SK-N-SH treated with all-trans-retinoic acid at 6 μM for 48 hours (cell line): ENCODE data around the gene SEZ6L.

Experiments
- CSDC2 ChIP-seq: fragments of 250-450 bp; sonication (Bioruptor Pico); IDR thresholded peaks from 2 replicates; pipeline ENCODE4 v1.5.0; 2020; ENCODE audit warnings: mild to moderate bottlenecking, moderate library complexity
- SNAI2 ChIP-seq: fragments of 250-450 bp; sonication (Bioruptor Pico); IDR thresholded peaks from 2 replicates; pipeline ENCODE4 v1.5.0; 2020; ENCODE audit warnings: mild to moderate bottlenecking, moderate library complexity
- TCF4 ChIP-seq: fragments of 250-450 bp; sonication (Bioruptor Pico); IDR thresholded peaks from 2 replicates; pipeline ENCODE4 v1.8.0; 2021; ENCODE audit warnings: mild to moderate bottlenecking, moderate library complexity, borderline replicate concordance
- ZFP3 ChIP-seq: fragments of 250-450 bp; sonication (Bioruptor Pico); IDR thresholded peaks from 2 replicates; pipeline ENCODE4 v1.5.0; 2020; ENCODE audit warnings: mild to moderate bottlenecking, moderate library complexity
- ZFP30 ChIP-seq: fragments of 450-650 bp; formaldehyde crosslinking; IDR thresholded peaks from 2 replicates; pipeline ENCODE4 v1.5.0; 2022; ENCODE audit warnings: mild to moderate bottlenecking, moderate library complexity
- ZNF565 ChIP-seq: fragments of 450-650 bp; formaldehyde crosslinking; conservative IDR thresholded peaks from 2 replicates; pipeline ENCODE4 v1.5.0; 2020; ENCODE audit warnings: low read depth, mild to moderate bottlenecking, moderate library complexity
- TF ChIP-seq, protein P1 (sequence below): fragments of 250-450 bp; sonication (Bioruptor Pico); IDR thresholded peaks from 2 replicates; pipeline ENCODE4 v1.5.1; 2021; ENCODE audit warnings: mild to moderate bottlenecking, moderate library complexity

DNA sequence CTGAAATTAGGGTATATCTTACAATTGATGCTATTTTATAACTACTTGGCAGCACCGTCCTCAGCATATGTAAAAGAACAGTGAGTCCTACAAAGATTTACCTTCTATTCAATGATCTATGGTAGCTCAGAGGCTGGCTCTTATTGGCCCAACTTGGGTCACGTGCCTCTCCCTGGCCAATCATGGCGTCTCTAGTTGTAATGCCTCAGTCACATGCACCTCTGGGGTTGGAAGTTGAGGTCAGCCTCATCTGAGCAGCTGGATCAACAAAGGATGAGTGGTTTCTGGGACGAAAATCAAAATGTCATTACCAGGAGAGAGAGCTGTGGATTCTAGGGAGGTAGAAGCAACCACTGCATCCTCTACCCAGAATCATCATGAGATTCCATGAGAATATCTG, 236.9 kb downstream of the SEZ6L start:
- TF ChIP-seq ZFP3 (CRISPR knock-in tag) (no peak), CSDC2 (CRISPR knock-in tag) (no peak), ZNF565 (CRISPR knock-in tag) (no peak), SNAI2 (CRISPR knock-in tag) (no peak), ZFP30 (CRISPR knock-in tag) (no peak), TCF4 (no peak)
- TF ChIP-seq, protein P1, sequence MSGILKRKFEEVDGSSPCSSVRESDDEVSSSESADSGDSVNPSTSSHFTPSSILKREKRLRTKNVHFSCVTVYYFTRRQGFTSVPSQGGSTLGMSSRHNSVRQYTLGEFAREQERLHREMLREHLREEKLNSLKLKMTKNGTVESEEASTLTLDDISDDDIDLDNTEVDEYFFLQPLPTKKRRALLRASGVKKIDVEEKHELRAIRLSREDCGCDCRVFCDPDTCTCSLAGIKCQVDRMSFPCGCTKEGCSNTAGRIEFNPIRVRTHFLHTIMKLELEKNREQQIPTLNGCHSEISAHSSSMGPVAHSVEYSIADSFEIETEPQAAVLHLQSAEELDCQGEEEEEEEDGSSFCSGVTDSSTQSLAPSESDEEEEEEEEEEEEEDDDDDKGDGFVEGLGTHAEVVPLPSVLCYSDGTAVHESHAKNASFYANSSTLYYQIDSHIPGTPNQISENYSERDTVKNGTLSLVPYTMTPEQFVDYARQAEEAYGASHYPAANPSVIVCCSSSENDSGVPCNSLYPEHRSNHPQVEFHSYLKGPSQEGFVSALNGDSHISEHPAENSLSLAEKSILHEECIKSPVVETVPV (CRISPR knock-in tag) = no peak
